Mesenchymal stem cell (in vitro differentiated cells and primary cell): ENCODE measurements around the gene EPB42.

Experiments
- DNase-seq: peaks from one replicate; pipeline ENCODE4 v3.0.0-alpha.2; 2013
- H2AFZ ChIP-seq: one replicate; pipeline ENCODE4 v1.6.1; 2013; ENCODE audit warnings: low read depth, mild to moderate bottlenecking, control low read depth, inconsistent platforms, low read length, moderate library complexity
- H2AK5ac ChIP-seq: 2 replicates; pipeline ENCODE4 v1.6.1; 2013; ENCODE audit warnings: low read length, moderate library complexity, mild to moderate bottlenecking, inconsistent platforms; ENCODE audit not compliant: severe bottlenecking
- H2BK120ac ChIP-seq: one replicate; pipeline ENCODE4 v1.6.1; 2013; ENCODE audit warnings: low read depth, mild to moderate bottlenecking, inconsistent platforms, low read length, moderate library complexity
- H2BK12ac ChIP-seq, 2 experiments: one replicate each; pipeline ENCODE4 v1.6.1; 2013; ENCODE audit warnings: inconsistent platforms in 2 of 2, low read length in 2 of 2, mild to moderate bottlenecking in 2 of 2, moderate library complexity in 2 of 2, control low read depth in 1 of 2
- H2BK15ac ChIP-seq: one replicate; pipeline ENCODE4 v1.6.1; 2013; ENCODE audit warnings: mild to moderate bottlenecking, low read depth, inconsistent platforms; ENCODE audit not compliant: poor library complexity, severe bottlenecking
- H2BK5ac ChIP-seq: 2 replicates; pipeline ENCODE4 v1.6.1; 2013; ENCODE audit warnings: low read depth, mild to moderate bottlenecking, low read length, control low read depth, inconsistent platforms; ENCODE audit not compliant: poor library complexity, severe bottlenecking
- H3K14ac ChIP-seq, 2 experiments: one replicate each; pipeline ENCODE4 v1.6.1; 2013; ENCODE audit warnings: inconsistent platforms in 2 of 2, low read length in 2 of 2, control low read depth in 1 of 2, mild to moderate bottlenecking in 1 of 2, moderate library complexity in 1 of 2
- H3K18ac ChIP-seq, 2 experiments: one replicate each; pipeline ENCODE4 v1.6.1; 2013; ENCODE audit warnings: inconsistent platforms in 2 of 2, low read length in 2 of 2, control low read depth in 1 of 2, low read depth in 1 of 2, mild to moderate bottlenecking in 1 of 2
- H3K23ac ChIP-seq, 2 experiments: one replicate each; pipeline ENCODE4 v1.6.1; 2013; ENCODE audit warnings: inconsistent platforms in 2 of 2, low read length in 2 of 2, mild to moderate bottlenecking in 2 of 2, moderate library complexity in 2 of 2, control low read depth in 1 of 2
- H3K27ac ChIP-seq: 2 replicates; pipeline ENCODE4 v1.5.1; 2013; ENCODE audit warnings: mild to moderate bottlenecking, moderate library complexity, low read length, control low read depth, inconsistent platforms; ENCODE audit not compliant: poor library complexity, severe bottlenecking
- H3K27me3 ChIP-seq, 2 experiments: 2 replicates each; pipeline versions ENCODE4 v1.6.1 to v1.7.0; 2013; ENCODE audit warnings: low read length in 2 of 2, mild to moderate bottlenecking in 2 of 2, moderate library complexity in 2 of 2, control low read depth in 1 of 2, inconsistent platforms in 1 of 2; ENCODE audit not compliant: control insufficient read depth in 1 of 2, insufficient read depth in 1 of 2
- H3K36me3 ChIP-seq, 2 experiments: 2 replicates each; pipeline versions ENCODE4 v1.6.1 to v1.7.0; 2013; ENCODE audit warnings: low read length in 2 of 2, control low read depth in 1 of 2, inconsistent platforms in 1 of 2, low read depth in 1 of 2, mild to moderate bottlenecking in 1 of 2; ENCODE audit not compliant: insufficient read depth in 2 of 2, control insufficient read depth in 1 of 2
- H3K4ac ChIP-seq, 2 experiments: one replicate each; pipeline ENCODE4 v1.6.1; 2013; ENCODE audit warnings: inconsistent platforms in 2 of 2, low read length in 2 of 2, mild to moderate bottlenecking in 2 of 2, moderate library complexity in 2 of 2, control low read depth in 1 of 2, low read depth in 1 of 2
- H3K4me1 ChIP-seq: 2 replicates; pipeline ENCODE4 v1.6.1; 2013; ENCODE audit warnings: low read depth, low read length, control low read depth; ENCODE audit not compliant: control insufficient read depth, insufficient read depth
- H3K4me2 ChIP-seq: 2 replicates; pipeline ENCODE4 v1.6.1; 2013; ENCODE audit warnings: low read length, mild to moderate bottlenecking, inconsistent platforms; ENCODE audit not compliant: poor library complexity, severe bottlenecking
- H3K4me3 ChIP-seq, 2 experiments: 2 replicates each; pipeline versions ENCODE4 v1.5.1 to v1.7.0; 2013; ENCODE audit warnings: low read length in 2 of 2, mild to moderate bottlenecking in 2 of 2, control low read depth in 1 of 2, low read depth in 1 of 2; ENCODE audit not compliant: insufficient read depth in 1 of 2
- H3K79me1 ChIP-seq: replicated peaks from 2 replicates; pipeline ENCODE4 v1.6.1; 2013; ENCODE audit warnings: mild to moderate bottlenecking, control low read depth, low read length, inconsistent platforms; ENCODE audit not compliant: poor library complexity, severe bottlenecking
- H3K9ac ChIP-seq: 2 replicates; pipeline ENCODE4 v1.7.0; 2013; ENCODE audit warnings: mild to moderate bottlenecking, low read length, moderate library complexity
- H3K9me3 ChIP-seq: 2 replicates; pipeline ENCODE4 v1.7.0; 2013; ENCODE audit warnings: mild to moderate bottlenecking, low read length; ENCODE audit not compliant: control insufficient read depth
- H4K8ac ChIP-seq: one replicate; pipeline ENCODE4 v1.6.1; 2013; ENCODE audit warnings: inconsistent platforms, mild to moderate bottlenecking, low read length, moderate library complexity
- H4K91ac ChIP-seq: one replicate; pipeline ENCODE4 v1.6.1; 2013; ENCODE audit warnings: mild to moderate bottlenecking, low read length, inconsistent platforms
- WGBS: methylation state at CpG from one replicate; pipeline ENCODE4 v1.1.7; 2013; ENCODE audit warnings: mixed read lengths; 5-methylcytosine and 5-hydroxymethylcytosine counted together

Gene EPB42

GRCh38 chr15:43190178-43190577 lies 30.6 kb downstream of the EPB42 start:
- no peak overlapping the region for H2BK5ac ChIP-seq
- peaks cover 12% of the 10 kb centered on the region for H3K79me1 ChIP-seq
- H3K9me3 ChIP-seq = no peaks in the 10 kb centered on the region
- H4K8ac ChIP-seq = no peak overlapping the region
- no peak overlapping the region for H2BK12ac ChIP-seq
- no peak for DNase-seq
- H2BK120ac ChIP-seq = no peak overlapping the region
- peaks cover 5% of the 10 kb centered on the region for H3K4me1 ChIP-seq
- no peak overlapping the region for H3K23ac ChIP-seq
- no peak overlapping the region for H3K9ac ChIP-seq
- H3K27ac ChIP-seq = no peak overlapping the region
- no peak overlapping the region for H2AFZ ChIP-seq
- no peak overlapping the region for H3K18ac ChIP-seq
- H4K91ac ChIP-seq = no peak overlapping the region
- no peak overlapping the region for H3K4me3 ChIP-seq
- H3K36me3 ChIP-seq = peaks cover 10 to 69% of the 10 kb centered on the region in 2 experiments
- H3K14ac ChIP-seq = no peak overlapping the region
- H3K4me2 ChIP-seq = no peak overlapping the region
- H3K4ac ChIP-seq = no peak overlapping the region
- no peak overlapping the region for H2BK15ac ChIP-seq
- 100% methylated on average over 1 of the region's 1 CpG for whole genome bisulfite sequencing
- H2AK5ac ChIP-seq = no peak overlapping the region
- H3K27me3 ChIP-seq = no peaks in the 10 kb centered on the region

- H3K4me1 ChIP-seq = peaks cover 7% of the 10 kb centered on the region
- H3K23ac ChIP-seq = no peak overlapping the region
- no peak overlapping the region for H3K4ac ChIP-seq
- H2AFZ ChIP-seq = no peak overlapping the region
- H3K27ac ChIP-seq = no peak overlapping the region
- H2AK5ac ChIP-seq = no peak overlapping the region
- no peak overlapping the region for H3K14ac ChIP-seq
- no peak overlapping the region for H2BK5ac ChIP-seq
- no peak overlapping the region for H2BK15ac ChIP-seq
- 79% methylated on average over 1 of the region's 2 CpGs for WGBS
- peaks cover 10 to 60% of the 10 kb centered on the region in 2 experiments for H3K36me3 ChIP-seq
- no peaks in the 10 kb centered on the region for H3K27me3 ChIP-seq
- H4K91ac ChIP-seq = no peak overlapping the region
- peaks cover 12% of the 10 kb centered on the region for H3K79me1 ChIP-seq
- H3K4me2 ChIP-seq = no peak overlapping the region
- no peak for DNase-seq
- no peak overlapping the region for H2BK120ac ChIP-seq
- no peak overlapping the region for H2BK12ac ChIP-seq
- H3K4me3 ChIP-seq = no peak overlapping the region
- no peak overlapping the region for H3K18ac ChIP-seq
- H4K8ac ChIP-seq = no peak overlapping the region
- H3K9me3 ChIP-seq = no peaks in the 10 kb centered on the region
- no peak overlapping the region for H3K9ac ChIP-seq
Observed at GRCh38 chr15:43189296-43189695, 31.5 kb downstream of the EPB42 start.

- peaks cover 12% of the 10 kb centered on the region for H3K79me1 ChIP-seq
- no peak overlapping the region for H4K8ac ChIP-seq
- H3K36me3 ChIP-seq = peaks cover 6 to 48% of the 10 kb centered on the region in 2 experiments
- H3K4ac ChIP-seq = no peak overlapping the region
- H3K14ac ChIP-seq = no peak overlapping the region
- peaks cover 7% of the 10 kb centered on the region for H3K4me1 ChIP-seq
- peak; percentile 67 for DNase-seq
- no peak overlapping the region for H3K18ac ChIP-seq
- no peak overlapping the region for H2BK12ac ChIP-seq
- H2AFZ ChIP-seq = no peak overlapping the region
- no peak overlapping the region for H3K27ac ChIP-seq
- no peak overlapping the region for H4K91ac ChIP-seq
- H2BK120ac ChIP-seq = no peak overlapping the region
- H3K23ac ChIP-seq = no peak overlapping the region
- no peak overlapping the region for H2BK15ac ChIP-seq
- H3K4me2 ChIP-seq = no peak overlapping the region
- H3K9me3 ChIP-seq = no peaks in the 10 kb centered on the region
- H3K4me3 ChIP-seq = no peak overlapping the region
- no peak overlapping the region for H2BK5ac ChIP-seq
- H2AK5ac ChIP-seq = no peak overlapping the region
- no peaks in the 10 kb centered on the region for H3K27me3 ChIP-seq
- 80% methylated on average over 1 of the region's 2 CpGs for WGBS
- no peak overlapping the region for H3K9ac ChIP-seq
Observed at GRCh38 chr15:43187544-43188155, 33.2 kb downstream of the EPB42 start.

GRCh38 chr15:43186003-43186353 lies 34.8 kb downstream of the EPB42 start:
- DNase-seq = no peak
- no peaks in the 10 kb centered on the region for H3K9me3 ChIP-seq
- no peaks in the 10 kb centered on the region for H3K27me3 ChIP-seq
- no peak overlapping the region for H4K91ac ChIP-seq
- 14% methylated on average over 13 of the region's 13 CpGs for WGBS
- peak overlapping the region in 1 of 2 experiments; percentile 9 for H3K14ac ChIP-seq
- peaks cover 7% of the 10 kb centered on the region for H3K4me1 ChIP-seq
- H2BK5ac ChIP-seq = no peak overlapping the region
- H2BK120ac ChIP-seq = no peak overlapping the region
- peak overlapping the region; percentile 93 for H3K9ac ChIP-seq
- peak overlapping the region in 1 of 2 experiments; percentile 93 for H3K18ac ChIP-seq
- peaks cover 12% of the 10 kb centered on the region for H3K79me1 ChIP-seq
- H3K4ac ChIP-seq = peak overlapping the region; percentile 24 to 86
- peaks cover 6 to 38% of the 10 kb centered on the region in 2 experiments for H3K36me3 ChIP-seq
- H3K23ac ChIP-seq = peak overlapping the region in 1 of 2 experiments; percentile 10
- no peak overlapping the region for H4K8ac ChIP-seq
- H3K4me3 ChIP-seq = peak overlapping the region; percentile 93 to 99
- peak overlapping the region; percentile 99 for H3K4me2 ChIP-seq
- H3K27ac ChIP-seq = no peak overlapping the region
- peak overlapping the region; percentile 29 for H2AFZ ChIP-seq
- H2AK5ac ChIP-seq = no peak overlapping the region
- H2BK12ac ChIP-seq = peak overlapping the region in 1 of 2 experiments; percentile 60
- no peak overlapping the region for H2BK15ac ChIP-seq
